Spleen (tissue), 7 donors: ENCODE results near the gene GSTA2.
"Not testable (repeated sequence)": the region's sequence is repeated elsewhere in the genome, so short reads cannot be mapped to it uniquely, and the experiment has no call there.

Source experiments
- POLR2AphosphoS5 ChIP-seq, 3 donors: sonication (generic); formaldehyde crosslinking; IDR thresholded peaks; one replicate each; pipeline ENCODE4 v1.5.1; 2017; ENCODE audit warnings: antibody characterized with exemption in 3 of 3
- TF ChIP-seq, protein P1 (sequence below), 11 experiments: fragments of 200-600 bp in 7 of 11; fragments of 450-650 bp in 4 of 11; sonication (generic) in 4 of 11; IDR thresholded peaks in 8 of 11; conservative IDR thresholded peaks in 3 of 11; 1 replicate in 7 of 11; 2 replicates in 4 of 11; pipeline versions ENCODE4 v1.4.0 to v1.8.0; 2016 to 2021; ENCODE audit warnings: antibody characterized with exemption in 11 of 11, inconsistent platforms in 4 of 11, mild to moderate bottlenecking in 1 of 11
- donor health status: DM: no; HTN: no; CAD: no; lungs with moderate emphysema.
- donor health status: DM: no; HTN: no; CAD: no.
- donor health status: DM: no; HTN: no; CAD: no.

- TF ChIP-seq, protein P1, sequence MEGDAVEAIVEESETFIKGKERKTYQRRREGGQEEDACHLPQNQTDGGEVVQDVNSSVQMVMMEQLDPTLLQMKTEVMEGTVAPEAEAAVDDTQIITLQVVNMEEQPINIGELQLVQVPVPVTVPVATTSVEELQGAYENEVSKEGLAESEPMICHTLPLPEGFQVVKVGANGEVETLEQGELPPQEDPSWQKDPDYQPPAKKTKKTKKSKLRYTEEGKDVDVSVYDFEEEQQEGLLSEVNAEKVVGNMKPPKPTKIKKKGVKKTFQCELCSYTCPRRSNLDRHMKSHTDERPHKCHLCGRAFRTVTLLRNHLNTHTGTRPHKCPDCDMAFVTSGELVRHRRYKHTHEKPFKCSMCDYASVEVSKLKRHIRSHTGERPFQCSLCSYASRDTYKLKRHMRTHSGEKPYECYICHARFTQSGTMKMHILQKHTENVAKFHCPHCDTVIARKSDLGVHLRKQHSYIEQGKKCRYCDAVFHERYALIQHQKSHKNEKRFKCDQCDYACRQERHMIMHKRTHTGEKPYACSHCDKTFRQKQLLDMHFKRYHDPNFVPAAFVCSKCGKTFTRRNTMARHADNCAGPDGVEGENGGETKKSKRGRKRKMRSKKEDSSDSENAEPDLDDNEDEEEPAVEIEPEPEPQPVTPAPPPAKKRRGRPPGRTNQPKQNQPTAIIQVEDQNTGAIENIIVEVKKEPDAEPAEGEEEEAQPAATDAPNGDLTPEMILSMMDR (IDR thresholded peaks at IDR 0.05 in 8 of 11, conservative IDR thresholded peaks at IDR 0.05 in 3 of 11): not testable (repeated sequence)
- TF ChIP-seq POLR2AphosphoS5 (IDR thresholded peaks at IDR 0.05): not testable (repeated sequence)
Observed at GRCh38 chr6:52747301-52747700, 16.0 kb downstream of the GSTA2 start.
